SW480 (cell line): Measurements from ENCODE around the gene UNCX.

Experiments used
- DNase-seq: peaks from one replicate; pipeline ENCODE4 v3.0.0-alpha.2; 2016; ENCODE audit warnings: low spot score

Gene UNCX

GRCh38 chr7:1243964-1244416 is 11.3 kb downstream of the UNCX start:
- DNase-seq, result no peak

DNA sequence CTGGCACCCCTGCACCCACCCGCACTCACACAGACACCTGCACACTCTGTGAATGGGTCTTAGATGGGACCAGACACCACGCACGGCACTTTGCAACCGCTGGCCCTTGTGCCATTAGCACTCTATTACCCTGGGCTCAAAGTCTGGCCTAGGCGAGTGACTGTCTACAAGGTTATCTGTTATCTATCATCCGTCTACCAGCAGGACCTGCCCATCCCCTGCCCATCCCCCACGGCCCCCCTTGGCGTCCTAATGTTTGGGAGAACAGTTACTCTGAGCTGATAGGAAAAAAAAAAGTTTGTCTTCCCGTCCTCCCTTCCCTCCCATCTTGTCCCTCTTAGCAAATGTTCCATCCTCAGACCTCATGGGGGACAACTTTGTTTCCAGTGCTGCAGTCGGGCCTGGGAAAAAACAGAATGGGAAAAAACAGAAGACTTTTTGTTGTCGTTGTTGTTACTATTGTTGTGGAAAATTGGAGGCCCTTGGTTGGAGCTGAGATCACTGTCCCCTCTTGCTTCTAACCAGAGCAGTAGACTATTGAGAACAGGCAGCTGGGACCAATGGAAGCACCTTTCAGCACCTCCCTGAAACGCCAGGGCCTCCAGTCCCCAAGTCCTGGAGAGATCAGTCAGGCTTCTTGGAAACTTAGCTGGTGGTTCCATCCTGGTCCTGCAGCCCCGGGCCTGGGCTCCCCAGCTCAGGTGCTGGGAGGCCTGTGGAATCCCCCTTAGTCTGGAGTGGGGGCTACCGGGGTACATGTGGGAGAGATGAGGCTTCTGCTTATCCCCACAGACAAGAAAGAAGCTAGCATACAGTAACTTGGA is 12.2 kb downstream of the UNCX start:
- no peak for DNase-seq

DNA sequence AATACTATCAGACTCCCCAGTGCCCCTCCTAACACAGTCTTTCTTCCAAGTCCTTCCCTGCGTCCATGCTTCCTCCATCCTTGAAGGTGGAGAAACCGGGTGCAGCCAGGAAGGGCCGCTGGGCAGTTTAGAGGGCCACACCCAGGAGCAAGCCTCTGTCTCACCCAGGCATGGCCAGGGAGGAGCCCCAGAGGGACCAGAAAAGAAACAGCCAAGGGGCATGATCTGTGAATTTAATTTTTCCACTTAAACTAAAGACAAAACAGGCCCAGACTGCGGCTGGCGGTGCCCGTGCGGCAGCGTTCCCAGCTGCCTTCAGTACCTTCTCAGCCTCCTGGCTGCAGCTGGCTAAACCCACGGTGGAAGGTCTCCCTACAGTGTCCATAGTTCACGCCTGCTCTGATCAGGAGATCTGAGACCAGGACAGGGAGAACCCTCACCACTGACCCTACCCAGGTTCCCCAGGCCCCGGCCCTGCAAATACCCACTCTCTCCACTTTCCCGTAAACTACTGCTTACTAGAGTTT is 12.9 kb downstream of the UNCX start:
- DNase-seq, result no peak

GRCh38 chr7:1246160-1246870 is 13.6 kb downstream of the UNCX start:
- DNase-seq, result no peak

GRCh38 chr7:1246871-1247526 is 14.3 kb downstream of the UNCX start:
- DNase-seq, result no peak

- DNase-seq, result no peak
Measured at GRCh38 chr7:1247527-1248041, 14.9 kb downstream of the UNCX start.

DNA sequence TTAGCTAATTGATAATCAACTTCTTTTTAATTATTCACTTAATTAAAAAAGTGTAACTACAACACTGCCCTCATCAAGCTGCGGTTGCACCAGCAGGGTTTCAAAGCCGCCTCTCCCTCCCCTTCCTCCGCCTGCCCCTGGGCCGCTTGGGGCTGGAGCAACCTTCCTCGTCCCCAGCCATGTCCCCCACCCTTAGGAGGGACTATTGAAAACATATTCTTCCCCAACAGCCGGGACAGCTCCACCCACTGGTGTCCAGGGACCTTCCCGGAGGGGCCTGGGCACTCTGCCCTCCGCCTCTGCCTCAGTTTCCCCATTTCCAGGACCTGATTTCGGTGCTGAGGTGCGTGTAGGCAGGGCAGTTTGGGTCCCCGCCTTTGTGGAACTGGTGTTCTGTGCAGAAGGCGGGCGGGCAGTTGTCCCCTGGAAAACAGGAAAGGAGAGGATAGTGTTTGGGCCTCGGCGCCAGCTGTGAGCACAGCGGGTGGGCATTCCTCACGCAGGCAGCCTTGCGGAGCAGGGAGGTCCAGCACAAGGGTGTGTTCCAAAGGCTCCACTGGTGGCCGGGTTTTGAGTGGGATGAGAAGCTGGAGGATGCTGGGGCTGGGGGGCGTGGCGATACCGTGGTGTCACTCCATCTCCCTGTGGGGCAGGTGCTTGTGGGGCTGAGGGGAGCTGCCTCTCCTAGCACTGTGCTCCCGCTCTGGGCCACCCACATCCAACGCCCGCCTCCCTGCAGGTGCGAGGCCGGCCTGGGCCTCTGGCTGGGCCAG is 15.7 kb downstream of the UNCX start:
- DNase-seq, result no peak

GRCh38 chr7:1248916-1249581 is 16.4 kb downstream of the UNCX start:
- DNase-seq, result no peak

DNA sequence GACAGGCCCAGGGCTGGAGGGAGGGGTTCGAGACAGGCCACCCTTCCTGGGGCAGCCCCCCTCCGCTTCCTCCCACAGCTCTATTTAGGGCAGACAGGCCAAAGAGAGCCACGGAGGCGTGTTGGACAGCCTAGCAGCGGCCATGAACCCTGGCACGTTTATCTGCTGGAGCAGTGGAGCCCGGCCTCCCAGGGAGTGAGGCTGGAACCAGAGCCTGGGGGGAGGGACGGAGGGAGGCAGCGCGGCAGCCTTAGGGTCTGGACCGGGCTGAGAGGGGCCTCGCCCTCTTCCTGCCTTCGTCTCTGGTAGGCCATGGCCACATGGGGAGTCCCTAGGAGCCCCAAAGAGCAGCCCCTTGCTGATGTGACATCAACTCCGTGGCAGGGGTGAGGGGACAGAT is 17.1 kb downstream of the UNCX start:
- DNase-seq, result no peak

DNA sequence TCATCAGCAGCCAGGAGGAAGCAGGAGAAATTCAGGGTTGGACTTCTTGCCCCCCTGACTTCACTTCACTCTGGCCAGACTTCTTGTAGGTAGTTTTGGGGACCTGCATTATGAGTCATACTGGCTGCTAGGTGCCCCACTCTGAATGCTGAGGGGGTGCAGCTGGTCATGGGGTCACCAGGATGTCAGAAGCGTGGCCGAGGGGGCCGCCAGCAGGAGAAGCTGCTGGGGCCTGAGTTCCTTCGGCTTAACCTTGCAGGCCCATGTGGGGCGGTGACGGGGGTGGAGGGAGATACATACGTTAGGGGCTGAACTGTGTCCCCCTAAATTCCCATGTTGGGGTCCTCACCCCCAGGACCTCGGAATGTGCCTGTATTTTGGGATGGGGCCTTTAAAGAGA is 18.2 kb downstream of the UNCX start:
- DNase-seq, result no peak

GRCh38 chr7:1251796-1252539 is 19.3 kb downstream of the UNCX start:
- DNase-seq, result no peak

DNA sequence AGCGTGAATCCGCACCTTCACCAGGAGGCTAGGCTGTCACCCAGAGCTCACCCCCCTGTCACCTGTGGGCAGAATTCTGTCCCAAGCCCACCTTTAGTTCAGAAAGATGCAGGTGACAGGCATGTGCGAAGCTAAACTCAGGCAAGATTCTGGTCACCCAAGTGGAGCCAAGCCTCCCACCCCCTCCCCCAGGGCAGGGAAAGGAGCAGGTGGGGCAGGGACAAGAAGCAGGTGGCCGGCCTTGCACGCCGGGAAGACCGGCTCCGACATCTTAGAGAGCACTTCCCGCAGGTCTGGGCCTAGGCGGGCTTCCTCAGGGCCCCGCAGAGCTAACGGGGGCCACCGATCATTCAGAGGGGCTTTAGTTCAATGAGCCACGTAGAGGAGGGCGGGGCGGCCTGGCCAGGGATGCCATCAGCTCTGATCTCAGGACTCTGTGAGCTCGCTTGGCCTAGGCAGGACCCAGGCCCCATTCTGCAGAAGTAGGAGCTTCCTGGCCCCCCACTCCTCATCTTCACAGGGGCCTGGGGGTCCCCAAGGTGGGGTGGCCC is 19.9 kb downstream of the UNCX start:
- DNase-seq, result no peak

DNA sequence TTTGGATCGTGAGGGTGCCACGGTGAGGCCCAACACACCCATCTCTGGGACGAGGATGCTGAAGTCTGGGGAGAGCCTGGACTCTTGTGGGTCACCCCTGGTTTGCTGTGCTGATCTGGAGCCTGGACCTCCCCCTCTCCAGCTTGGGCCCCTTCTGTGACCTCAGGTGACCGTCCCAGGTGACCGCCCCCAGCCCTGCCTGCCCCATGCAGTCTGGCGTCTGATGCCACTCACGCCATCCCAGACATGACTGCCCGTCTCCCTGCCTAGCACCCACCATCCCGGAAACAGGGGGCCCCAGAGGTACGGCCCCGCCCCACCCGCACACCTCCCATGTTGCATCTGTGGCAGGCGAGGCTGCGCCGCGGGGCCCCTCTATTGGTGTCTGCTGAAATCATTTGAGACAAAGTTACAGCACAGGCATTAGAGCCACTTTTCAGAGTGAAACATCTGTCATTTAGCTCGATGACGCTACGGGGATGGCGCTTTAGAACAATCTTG is 21.1 kb downstream of the UNCX start:
- DNase-seq, result no peak

DNA sequence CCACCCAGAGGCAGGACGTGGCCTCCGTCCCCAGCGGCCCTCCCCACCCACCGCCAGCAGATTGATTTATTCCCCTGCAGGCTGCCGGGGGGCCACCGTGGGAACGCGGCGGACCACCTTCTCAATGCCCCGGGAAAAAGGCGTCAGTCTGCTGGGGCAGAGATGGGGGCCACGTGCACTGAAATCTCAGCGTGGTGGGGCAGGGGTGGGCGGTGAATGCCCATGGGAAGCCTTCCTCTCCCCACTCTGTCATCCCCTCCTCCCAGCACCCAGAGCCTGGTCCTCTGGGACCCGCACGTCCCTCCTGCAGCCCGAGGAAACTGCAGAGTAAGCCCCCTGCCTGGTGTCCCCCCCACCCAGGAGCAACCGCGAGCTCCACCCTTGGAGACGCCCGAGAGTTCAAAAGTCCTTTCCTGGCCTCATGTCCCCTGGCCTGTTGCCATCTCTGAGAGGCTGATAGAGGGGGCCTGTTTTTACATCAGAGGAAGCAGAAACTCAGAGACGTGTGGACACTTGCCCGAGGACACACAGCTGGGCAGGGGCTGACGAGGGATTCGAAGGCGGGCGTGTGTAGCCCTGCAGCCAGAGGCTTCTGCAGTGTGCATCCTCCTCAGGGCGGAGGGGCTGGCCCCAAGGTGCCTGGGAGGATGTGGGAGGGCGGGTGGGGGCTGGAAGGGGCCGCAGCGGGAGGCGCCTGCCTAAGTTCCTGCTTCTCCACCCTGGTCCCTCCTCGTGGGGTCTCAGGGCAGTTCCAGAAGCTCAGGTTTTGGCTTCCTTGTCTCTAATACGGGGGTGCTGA is 21.8 kb downstream of the UNCX start:
- no peak for DNase-seq

GRCh38 chr7:1255080-1255816 is 22.6 kb downstream of the UNCX start:
- DNase-seq, result no peak

DNA sequence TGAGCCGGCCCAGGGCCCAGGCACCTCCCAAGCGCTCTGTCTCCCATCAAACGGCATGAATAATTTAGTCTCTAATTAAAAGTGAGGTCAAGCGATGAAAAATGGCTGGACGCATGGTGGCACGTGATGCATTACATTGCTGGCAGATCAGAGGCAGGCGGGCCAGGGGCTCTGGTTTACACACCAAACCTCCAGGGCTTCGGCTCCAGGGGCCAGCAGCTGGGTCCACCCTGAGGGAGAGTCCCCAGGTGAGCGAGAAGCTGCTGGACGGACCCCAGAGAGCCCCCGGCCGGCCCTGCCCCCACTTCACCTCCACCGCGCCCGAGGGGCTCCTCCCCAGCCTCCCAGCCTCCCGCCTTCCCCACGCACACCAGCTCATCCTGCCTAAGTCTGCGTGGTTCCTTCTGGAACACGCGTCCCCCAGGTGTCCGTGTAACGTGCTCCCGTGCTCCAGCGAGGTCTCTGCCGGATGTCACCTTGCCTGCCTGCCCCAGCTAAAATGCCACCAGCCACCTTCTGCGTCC is 23.2 kb downstream of the UNCX start:
- DNase-seq, result no peak

GRCh38 chr7:1256621-1257020 is 23.9 kb downstream of the UNCX start:
- DNase-seq, result no peak

GRCh38 chr7:1257221-1257620 is 24.5 kb downstream of the UNCX start:
- DNase-seq, result no peak
